Mesothelial cell of epicardium (in vitro differentiated cells): Measurements from ENCODE around the gene GAK. TPM values are rescaled to one million over a fixed set of nuclear protein-coding genes. Genes with fewer than 3 reads are reported as not detected.

Source experiments
- DNase-seq, 2 experiments: peaks; one replicate each; pipeline ENCODE4 v3.0.0; 2021; ENCODE audit warnings: low spot score in 2 of 2; ENCODE audit not compliant: unreplicated experiment in 2 of 2
- H3K27ac Mint-ChIP-seq: 2 replicates; pipeline ENCODE4 v1.8.0; 2021; ENCODE audit warnings: mixed read lengths
- H3K27me3 Mint-ChIP-seq: 2 replicates; pipeline ENCODE4 v1.8.0; 2021; ENCODE audit warnings: low read depth, mixed read lengths
- H3K36me3 Mint-ChIP-seq: 2 replicates; pipeline ENCODE4 v1.8.0; 2021; ENCODE audit warnings: mixed read lengths
- H3K4me1 Mint-ChIP-seq: 2 replicates; pipeline ENCODE4 v1.8.0; 2021; ENCODE audit warnings: mixed read lengths
- H3K4me3 Mint-ChIP-seq: 2 replicates; pipeline ENCODE4 v1.8.0; 2021; ENCODE audit warnings: mild to moderate bottlenecking, moderate library complexity, mixed read lengths
- H3K9me3 Mint-ChIP-seq: 2 replicates; pipeline ENCODE4 v1.8.0; 2021; ENCODE audit warnings: mixed read lengths
- CTCF ChIP-seq: fragments of 200-600 bp; sonication (generic); IDR thresholded peaks from one replicate; pipeline ENCODE4 v1.5.0; 2021; ENCODE audit warnings: antibody characterized with exemption; ENCODE audit not compliant: unreplicated experiment
- total RNA-seq: library from RNA; stranded (reverse); gene quantifications from 3 replicates; pipeline ENCODE4 v1.2.1, GENCODE V29; 2021

The GAK gene
- total RNA-seq, 1 donor from 2014 or later: 114 TPM

- Mint-ChIP-seq H3K36me3 (peaks cover 12% of the 10 kb centered on the region), H3K4me1 (no peaks in the 10 kb centered on the region), H3K27ac (no peak overlapping the region), H3K9me3 (no peaks in the 10 kb centered on the region), H3K27me3 (no peaks in the 10 kb centered on the region), H3K4me3 (no peak overlapping the region)
- DNase-seq: no peak
- TF ChIP-seq CTCF: no peak
These were observed 23.2 kb upstream of the GAK start for GRCh38 chr4:955161-955921.

GRCh38 chr4:954211-955020, 22.3 kb upstream of the GAK start:
- Mint-ChIP-seq H3K27ac (no peak overlapping the region), H3K4me1 (no peaks in the 10 kb centered on the region), H3K36me3 (peaks cover 12% of the 10 kb centered on the region), H3K27me3 (no peaks in the 10 kb centered on the region), H3K9me3 (no peaks in the 10 kb centered on the region), H3K4me3 (no peak overlapping the region)
- DNase-seq: no peak
- TF ChIP-seq CTCF: no peak

- Mint-ChIP-seq H3K4me3 (no peak overlapping the region), H3K27me3 (no peaks in the 10 kb centered on the region), H3K4me1 (no peaks in the 10 kb centered on the region), H3K9me3 (no peaks in the 10 kb centered on the region), H3K36me3 (peaks cover 12% of the 10 kb centered on the region), H3K27ac (no peak overlapping the region)
- no peak for TF ChIP-seq CTCF
- DNase-seq: no peak
These were observed 21.4 kb upstream of the GAK start for GRCh38 chr4:953574-953915.

GRCh38 chr4:952881-953573, 20.9 kb upstream of the GAK start:
- no peaks in the 10 kb centered on the region for H3K27me3 Mint-ChIP-seq
- no peak for DNase-seq
- H3K4me1 Mint-ChIP-seq: no peaks in the 10 kb centered on the region
- H3K36me3 Mint-ChIP-seq: peaks cover 12% of the 10 kb centered on the region
- no peak for TF ChIP-seq CTCF
- H3K4me3 Mint-ChIP-seq: no peak overlapping the region
- H3K27ac Mint-ChIP-seq: no peak overlapping the region
- H3K9me3 Mint-ChIP-seq: no peaks in the 10 kb centered on the region

- Mint-ChIP-seq H3K9me3 (no peaks in the 10 kb centered on the region), H3K27ac (no peak overlapping the region), H3K4me1 (no peaks in the 10 kb centered on the region), H3K4me3 (no peak overlapping the region), H3K36me3 (peaks cover 9% of the 10 kb centered on the region), H3K27me3 (no peaks in the 10 kb centered on the region)
- no peak for DNase-seq
- TF ChIP-seq CTCF: no peak
These were observed 19.7 kb upstream of the GAK start for GRCh38 chr4:951594-952468.
